Trophoblast cell (in vitro differentiated cells and primary cell): ENCODE measurements around the gene KDM2A.

Source experiments
- DNase-seq, 2 donors: peaks; one replicate each; pipeline ENCODE4 v3.0.0-alpha.2; 2016
- H2AFZ ChIP-seq: 2 replicates; pipeline ENCODE4 v1.6.1; 2013; ENCODE audit warnings: low read length, moderate library complexity, mild to moderate bottlenecking; ENCODE audit not compliant: insufficient read depth, poor library complexity
- H2AK5ac ChIP-seq: 2 replicates; pipeline ENCODE4 v1.6.1; 2013; ENCODE audit warnings: mild to moderate bottlenecking, low read length
- H2BK120ac ChIP-seq: 2 replicates; pipeline ENCODE4 v1.6.1; 2013; ENCODE audit warnings: low read length, mild to moderate bottlenecking, moderate library complexity; ENCODE audit not compliant: insufficient read depth, poor library complexity
- H2BK12ac ChIP-seq: 2 replicates; pipeline ENCODE4 v1.6.1; 2013; ENCODE audit warnings: mild to moderate bottlenecking, low read length, moderate library complexity
- H2BK5ac ChIP-seq: 2 replicates; pipeline ENCODE4 v1.6.1; 2013; ENCODE audit warnings: low read length, low read depth, moderate library complexity, mild to moderate bottlenecking; ENCODE audit not compliant: poor library complexity
- H3K14ac ChIP-seq: 2 replicates; pipeline ENCODE4 v1.6.1; 2013; ENCODE audit warnings: mild to moderate bottlenecking, low read length
- H3K18ac ChIP-seq: 2 replicates; pipeline ENCODE4 v1.6.1; 2013; ENCODE audit warnings: mild to moderate bottlenecking, low read length
- H3K23ac ChIP-seq: 2 replicates; pipeline ENCODE4 v1.6.1; 2013; ENCODE audit warnings: low read length
- H3K27ac ChIP-seq: 2 replicates; pipeline ENCODE4 v1.5.1; 2013; ENCODE audit warnings: low read depth, mild to moderate bottlenecking, inconsistent platforms, low read length, moderate library complexity
- H3K27me3 ChIP-seq: 2 replicates; pipeline ENCODE4 v1.6.1; 2013; ENCODE audit warnings: inconsistent platforms, mild to moderate bottlenecking, low read length, moderate library complexity; ENCODE audit not compliant: insufficient read depth
- H3K36me3 ChIP-seq, 2 experiments: 1 replicate in 1 of 2; 2 replicates in 1 of 2; pipeline ENCODE4 v1.6.1; 2013; ENCODE audit warnings: low read length in 2 of 2, mild to moderate bottlenecking in 2 of 2, moderate library complexity in 1 of 2; ENCODE audit not compliant: insufficient read depth in 2 of 2, control insufficient read depth in 1 of 2
- H3K4ac ChIP-seq: 2 replicates; pipeline ENCODE4 v1.6.1; 2013; ENCODE audit warnings: low read depth, mild to moderate bottlenecking, low read length, moderate library complexity
- H3K4me1 ChIP-seq, 2 experiments: 1 replicate in 1 of 2; 2 replicates in 1 of 2; pipeline ENCODE4 v1.6.1; 2013; ENCODE audit warnings: low read length in 2 of 2, mild to moderate bottlenecking in 2 of 2, moderate library complexity in 1 of 2; ENCODE audit not compliant: insufficient read depth in 2 of 2, control insufficient read depth in 1 of 2
- H3K4me2 ChIP-seq: 2 replicates; pipeline ENCODE4 v1.6.1; 2013; ENCODE audit warnings: inconsistent platforms, mild to moderate bottlenecking, low read length, moderate library complexity
- H3K4me3 ChIP-seq: 2 replicates; pipeline ENCODE4 v1.5.1; 2013; ENCODE audit warnings: mild to moderate bottlenecking, low read depth, low read length, inconsistent platforms
- H3K79me1 ChIP-seq: one replicate; pipeline ENCODE4 v1.6.1; 2013; ENCODE audit warnings: low read length
- H3K79me2 ChIP-seq: 2 replicates; pipeline ENCODE4 v1.6.1; 2013; ENCODE audit warnings: low read length, mild to moderate bottlenecking; ENCODE audit not compliant: control insufficient read depth, insufficient read depth, poor library complexity
- H3K9ac ChIP-seq: 2 replicates; pipeline ENCODE4 v1.6.1; 2013; ENCODE audit warnings: mild to moderate bottlenecking, low read length
- H3K9me3 ChIP-seq: 2 replicates; pipeline ENCODE4 v1.6.1; 2013; ENCODE audit warnings: low read depth, mild to moderate bottlenecking, control low read depth, inconsistent platforms, low read length; ENCODE audit not compliant: insufficient read depth
- H4K12ac ChIP-seq: 2 replicates; pipeline ENCODE4 v1.6.1; 2013; ENCODE audit warnings: low read depth, mild to moderate bottlenecking, low read length, moderate library complexity
- H4K8ac ChIP-seq: 2 replicates; pipeline ENCODE4 v1.6.1; 2013; ENCODE audit warnings: low read depth, mild to moderate bottlenecking, low read length, moderate library complexity
- H4K91ac ChIP-seq: one replicate; pipeline ENCODE4 v1.6.1; 2013; ENCODE audit warnings: low read depth, mild to moderate bottlenecking, low read length, moderate library complexity
- WGBS: extraction: QIAGEN DNeasy Blood & Tissue Kit; methylation state at CpG from one replicate; pipeline ENCODE4 v1.1.7; 2013; ENCODE audit warnings: missing lambda C conversion rate; ENCODE audit not compliant: insufficient read length, insufficient coverage; ENCODE audit errors: extremely low coverage; 5-methylcytosine and 5-hydroxymethylcytosine counted together

Gene KDM2A

DNA sequence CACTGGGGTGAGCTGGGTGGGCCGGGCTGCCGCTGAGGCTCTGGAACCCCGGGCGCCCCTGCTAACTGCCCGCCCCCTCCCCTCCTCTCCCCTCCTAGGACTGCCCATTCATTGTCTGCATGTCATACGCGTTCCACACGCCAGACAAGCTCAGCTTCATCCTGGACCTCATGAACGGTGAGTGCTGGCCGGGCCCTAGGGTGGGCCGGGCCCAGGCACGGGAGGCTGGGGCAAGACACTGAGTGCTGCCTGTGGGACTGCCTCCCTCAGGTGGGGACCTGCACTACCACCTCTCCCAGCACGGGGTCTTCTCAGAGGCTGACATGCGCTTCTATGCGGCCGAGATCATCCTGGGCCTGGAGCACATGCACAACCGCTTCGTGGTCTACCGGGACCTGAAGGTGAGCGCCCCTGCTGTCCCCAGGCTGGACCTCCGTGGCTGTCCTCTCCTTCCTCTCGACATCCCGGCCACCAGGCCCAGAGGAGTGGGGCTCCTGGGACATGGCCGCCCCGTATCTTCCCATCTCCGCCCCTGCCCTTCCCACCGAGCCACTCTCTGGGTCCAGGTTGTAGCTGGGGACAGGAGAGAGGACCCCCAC, 162.6 kb downstream of the KDM2A start:
- no peak overlapping the region for H3K4ac ChIP-seq
- H3K18ac ChIP-seq: no peak overlapping the region
- no peak overlapping the region for H4K12ac ChIP-seq
- H3K4me3 ChIP-seq: no peak overlapping the region
- H3K27ac ChIP-seq: no peak overlapping the region
- no peak overlapping the region for H3K14ac ChIP-seq
- no peak overlapping the region for H3K4me2 ChIP-seq
- H3K27me3 ChIP-seq: no peaks in the 10 kb centered on the region
- WGBS: no CpG with 5 or more reads among the region's 27 CpGs
- H4K8ac ChIP-seq: no peak overlapping the region
- no peaks in the 10 kb centered on the region for H3K79me1 ChIP-seq
- H2AFZ ChIP-seq: no peak overlapping the region
- H3K9ac ChIP-seq: no peak overlapping the region
- no peaks in the 10 kb centered on the region for H3K4me1 ChIP-seq
- H3K23ac ChIP-seq: no peak overlapping the region
- no peak overlapping the region for H4K91ac ChIP-seq
- H3K79me2 ChIP-seq: no peaks in the 10 kb centered on the region
- peaks cover under 1% of the 10 kb centered on the region for H3K9me3 ChIP-seq
- peaks cover 93 to 95% of the 10 kb centered on the region in 2 experiments for H3K36me3 ChIP-seq
- H2BK12ac ChIP-seq: no peak overlapping the region
- no peak overlapping the region for H2BK120ac ChIP-seq
- no peak overlapping the region for H2BK5ac ChIP-seq
- DNase-seq: no peak
- no peak overlapping the region for H2AK5ac ChIP-seq

DNA sequence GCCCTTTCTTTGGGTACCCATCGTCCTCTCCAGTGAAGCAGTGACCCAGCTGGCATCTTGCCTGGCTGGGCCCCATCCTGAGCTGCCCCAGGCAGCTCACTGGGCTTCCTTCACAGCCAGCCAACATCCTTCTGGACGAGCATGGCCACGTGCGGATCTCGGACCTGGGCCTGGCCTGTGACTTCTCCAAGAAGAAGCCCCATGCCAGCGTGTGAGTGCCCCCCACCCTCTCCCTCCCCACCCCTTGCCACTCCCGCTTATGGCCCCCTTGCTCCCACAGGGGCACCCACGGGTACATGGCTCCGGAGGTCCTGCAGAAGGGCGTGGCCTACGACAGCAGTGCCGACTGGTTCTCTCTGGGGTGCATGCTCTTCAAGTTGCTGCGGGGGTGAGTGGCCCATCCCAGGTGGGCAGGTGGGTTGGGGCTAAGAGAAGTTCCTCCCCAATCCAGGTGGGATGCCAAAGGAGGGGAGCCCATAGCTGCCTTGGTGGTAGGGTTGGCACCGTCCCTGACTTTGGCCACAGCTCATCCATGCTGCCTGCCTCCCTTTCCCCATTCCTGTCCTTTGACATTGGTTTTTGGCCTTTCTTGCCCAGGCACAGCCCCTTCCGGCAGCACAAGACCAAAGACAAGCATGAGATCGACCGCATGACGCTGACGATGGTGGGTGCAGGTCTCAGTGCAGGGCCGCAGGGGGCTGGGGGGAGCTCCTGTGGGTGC, 163.3 kb downstream of the KDM2A start:
- H2BK12ac ChIP-seq: no peak overlapping the region

DNA sequence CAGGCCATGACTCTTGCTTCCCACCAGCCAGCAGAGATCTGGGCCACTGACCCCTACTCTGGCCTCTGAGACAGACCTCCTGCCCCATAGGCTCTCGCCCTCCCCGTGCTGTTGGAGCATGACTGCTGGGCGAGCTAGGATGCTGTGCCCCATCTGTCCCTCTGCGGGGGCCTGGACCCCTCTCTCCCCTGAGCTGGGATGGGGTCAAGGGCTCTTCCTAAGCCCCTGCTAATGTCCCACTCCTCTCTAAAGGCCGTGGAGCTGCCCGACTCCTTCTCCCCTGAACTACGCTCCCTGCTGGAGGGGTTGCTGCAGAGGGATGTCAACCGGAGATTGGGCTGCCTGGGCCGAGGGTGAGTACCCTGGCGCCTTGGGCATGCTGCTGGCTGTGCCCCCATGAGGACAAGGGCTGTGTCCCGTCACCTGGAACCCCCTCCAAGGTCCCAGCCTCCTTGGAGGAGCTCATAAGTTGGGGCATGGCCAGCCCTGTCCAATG, 163.9 kb downstream of the KDM2A start:
- H3K4ac ChIP-seq: no peak overlapping the region
- H2AK5ac ChIP-seq: no peak overlapping the region
- no peak overlapping the region for H4K8ac ChIP-seq
- H2AFZ ChIP-seq: no peak overlapping the region
- no peak overlapping the region for H3K27ac ChIP-seq
- H3K23ac ChIP-seq: no peak overlapping the region
- no peak overlapping the region for H3K18ac ChIP-seq
- no peak overlapping the region for H2BK12ac ChIP-seq
- H3K4me2 ChIP-seq: no peak overlapping the region
- H2BK120ac ChIP-seq: no peak overlapping the region
- H4K91ac ChIP-seq: no peak overlapping the region
- no peak overlapping the region for H3K4me3 ChIP-seq
- no peak overlapping the region for H3K9ac ChIP-seq
- H2BK5ac ChIP-seq: no peak overlapping the region
- no CpG with 5 or more reads among the region's 11 CpGs for WGBS
- H3K4me1 ChIP-seq: peaks cover 4 to 5% of the 10 kb centered on the region in 2 experiments
- H3K9me3 ChIP-seq: peaks cover 3% of the 10 kb centered on the region
- no peaks in the 10 kb centered on the region for H3K27me3 ChIP-seq
- no peak overlapping the region for H3K14ac ChIP-seq
- no peaks in the 10 kb centered on the region for H3K79me2 ChIP-seq
- DNase-seq: no peak
- H4K12ac ChIP-seq: no peak overlapping the region
- H3K79me1 ChIP-seq: no peaks in the 10 kb centered on the region
- H3K36me3 ChIP-seq: peaks cover 91 to 92% of the 10 kb centered on the region in 2 experiments

More for the DNA sequence above, 163.3 kb downstream of the KDM2A start:
- Histone ChIP-seq H2BK120ac (no peak overlapping the region), H3K14ac (no peak overlapping the region), H3K4me2 (no peak overlapping the region), H3K4me1 (no peaks in the 10 kb centered on the region), H3K18ac (no peak overlapping the region), H4K12ac (no peak overlapping the region), H2AFZ (no peak overlapping the region), H2AK5ac (no peak overlapping the region), H3K9me3 (peaks cover 3% of the 10 kb centered on the region), H3K4me3 (no peak overlapping the region), H3K79me2 (no peaks in the 10 kb centered on the region), H3K27me3 (no peaks in the 10 kb centered on the region), H4K8ac (no peak overlapping the region), H3K4ac (no peak overlapping the region), H3K9ac (no peak overlapping the region), H4K91ac (no peak overlapping the region), H3K79me1 (no peaks in the 10 kb centered on the region), H2BK5ac (no peak overlapping the region), H3K23ac (no peak overlapping the region), H3K36me3 (peaks cover 94 to 95% of the 10 kb centered on the region in 2 experiments), H3K27ac (no peak overlapping the region)
- no CpG with 5 or more reads among the region's 20 CpGs for WGBS
- DNase-seq: no peak

DNA sequence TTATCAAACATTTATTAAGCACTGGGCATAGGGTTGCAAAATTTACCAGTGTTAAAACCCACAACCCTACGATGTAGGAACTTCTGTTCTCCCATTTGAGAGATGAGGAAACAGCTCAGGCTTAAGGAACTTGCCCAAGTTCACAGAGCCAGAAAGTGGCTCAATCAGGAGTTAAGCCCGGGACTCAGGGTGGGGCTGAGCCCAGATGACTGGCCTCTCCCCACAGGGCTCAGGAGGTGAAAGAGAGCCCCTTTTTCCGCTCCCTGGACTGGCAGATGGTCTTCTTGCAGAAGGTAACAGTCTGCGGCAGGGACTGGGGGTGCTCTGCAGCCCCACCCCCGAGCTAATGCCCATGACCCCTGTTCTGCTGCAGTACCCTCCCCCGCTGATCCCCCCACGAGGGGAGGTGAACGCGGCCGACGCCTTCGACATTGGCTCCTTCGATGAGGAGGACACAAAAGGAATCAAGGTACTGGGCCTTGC, 164.5 kb downstream of the KDM2A start:
- H3K36me3 ChIP-seq: peaks cover 85 to 86% of the 10 kb centered on the region in 2 experiments
- H3K9ac ChIP-seq: no peak overlapping the region
- no peak overlapping the region for H3K4me2 ChIP-seq
- no peak overlapping the region for H2BK120ac ChIP-seq
- no peak overlapping the region for H4K12ac ChIP-seq
- peaks cover 5% of the 10 kb centered on the region for H3K79me1 ChIP-seq
- H2AK5ac ChIP-seq: no peak overlapping the region
- H2BK12ac ChIP-seq: no peak overlapping the region
- no peak overlapping the region for H3K4me3 ChIP-seq
- H2BK5ac ChIP-seq: no peak overlapping the region
- no peak overlapping the region for H4K91ac ChIP-seq
- H2AFZ ChIP-seq: no peak overlapping the region
- H3K27me3 ChIP-seq: no peaks in the 10 kb centered on the region
- H3K4me1 ChIP-seq: peaks cover 7 to 9% of the 10 kb centered on the region in 2 experiments
- no peak overlapping the region for H3K27ac ChIP-seq
- peaks cover 1% of the 10 kb centered on the region for H3K79me2 ChIP-seq
- H3K4ac ChIP-seq: no peak overlapping the region
- no peak overlapping the region for H3K14ac ChIP-seq
- H3K18ac ChIP-seq: no peak overlapping the region
- H3K23ac ChIP-seq: no peak overlapping the region
- no peak overlapping the region for H4K8ac ChIP-seq
- peaks cover 3% of the 10 kb centered on the region for H3K9me3 ChIP-seq
- no CpG with 5 or more reads among the region's 13 CpGs for WGBS
- peak in 1 of 2 donors; percentile 33 for DNase-seq
